Right kidney (tissue), 1 donor: ENCODE measurements around the gene RNF125.
"Not testable (repeated sequence)": the region's sequence is repeated elsewhere in the genome, so short reads cannot be mapped to it uniquely, and the experiment has no call there.

Experiments
- DNase-seq: peaks from one replicate; pipeline ENCODE4 v3.0.0-alpha.2; 2016

Gene RNF125

GRCh38 chr18:32086881-32087280 is 68.3 kb downstream of the RNF125 start:
- no peak for DNase-seq

- not testable (repeated sequence) for DNase-seq
Measured at GRCh38 chr18:32090831-32091230, 72.2 kb downstream of the RNF125 start.

GRCh38 chr18:32091325-32091723 is 72.7 kb downstream of the RNF125 start:
- no peak for DNase-seq

- peak; percentile 97 for DNase-seq
Measured at GRCh38 chr18:32091724-32092421, 73.2 kb downstream of the RNF125 start, which contains the start of gene RNF138. Gene RNF138, plus strand, starts transcription at chr18:32091874. Its CDS starts 903 bp downstream, at chr18:32092777.

GRCh38 chr18:32092422-32093101 is 73.9 kb downstream of the RNF125 start:
- DNase-seq: peak; percentile 99

GRCh38 chr18:32093102-32093511 is 74.5 kb downstream of the RNF125 start:
- DNase-seq: no peak

GRCh38 chr18:32093523-32093922 is 74.9 kb downstream of the RNF125 start:
- no peak for DNase-seq

- DNase-seq: no peak
Measured at GRCh38 chr18:32095192-32095899, 76.7 kb downstream of the RNF125 start.

GRCh38 chr18:32095900-32096229 is 77.2 kb downstream of the RNF125 start:
- DNase-seq: no peak

- no peak for DNase-seq
Measured at GRCh38 chr18:32096946-32097345, 78.3 kb downstream of the RNF125 start.

GRCh38 chr18:32104516-32104915 is 85.9 kb downstream of the RNF125 start:
- no peak for DNase-seq

- DNase-seq: no peak
Measured at GRCh38 chr18:32110005-32110404, 91.4 kb downstream of the RNF125 start.

- no peak for DNase-seq
Measured at GRCh38 chr18:32111706-32112105, 93.1 kb downstream of the RNF125 start.

GRCh38 chr18:32112826-32113225 is 94.2 kb downstream of the RNF125 start:
- no peak for DNase-seq

- no peak for DNase-seq
Measured at GRCh38 chr18:32114293-32114942, 95.8 kb downstream of the RNF125 start.

- DNase-seq: no peak
Measured at GRCh38 chr18:32122039-32122438, 103.4 kb downstream of the RNF125 start.
